Mesodermal cell (in vitro differentiated cells): ENCODE data around the gene POM121L2. TPM values are rescaled to one million over a fixed set of nuclear protein-coding genes. Genes with fewer than 3 reads are reported as not detected.

Experiments used
- H3K27ac ChIP-seq: 2 replicates; pipeline ENCODE4 v1.7.0; 2013; ENCODE audit warnings: mild to moderate bottlenecking, low read depth, low read length, moderate library complexity; ENCODE audit not compliant: severe bottlenecking
- H3K36me3 ChIP-seq: 2 replicates; pipeline ENCODE4 v1.7.1; 2013; ENCODE audit warnings: mild to moderate bottlenecking, low read length, moderate library complexity; ENCODE audit not compliant: control insufficient read depth, insufficient read depth
- H3K4me1 ChIP-seq: one replicate; pipeline ENCODE4 v1.7.1; 2013; ENCODE audit warnings: mild to moderate bottlenecking, low read length; ENCODE audit not compliant: insufficient read depth, control insufficient read depth, poor library complexity, severe bottlenecking
- H3K4me3 ChIP-seq: 2 replicates; pipeline ENCODE4 v1.7.0; 2013; ENCODE audit warnings: low read length, control low read depth, mild to moderate bottlenecking; ENCODE audit not compliant: insufficient read depth, poor library complexity, severe bottlenecking; ENCODE audit errors: extremely low read depth
- H3K9me3 ChIP-seq: 2 replicates; pipeline ENCODE4 v1.7.1; 2013; ENCODE audit warnings: mild to moderate bottlenecking, low read length, moderate library complexity; ENCODE audit not compliant: control insufficient read depth
- WGBS, 2 experiments: methylation state at CpG; one replicate each; pipeline ENCODE4 v1.1.5; 2013; ENCODE audit warnings: missing lambda C conversion rate in 2 of 2; ENCODE audit not compliant: insufficient coverage in 2 of 2; 5-methylcytosine and 5-hydroxymethylcytosine counted together
- polyA plus RNA-seq, 2 experiments: library from polyadenylated mRNA; stranded (reverse); fragments of 50-300 nt; gene quantifications; one replicate each; pipeline ENCODE4 v1.2.3, GENCODE V29; 2013

POM121L2 gene
- polyA plus RNA-seq (2013, experiment 1 of 2) = not detected
- not detected for polyA plus RNA-seq (2013, experiment 2 of 2)

GRCh38 chr6:27312146-27312949 is at the start of gene POM121L2:
TSS of gene POM121L2 (minus strand) at chr6:27312273. CDS start at chr6:27312170, 103 bp downstream.
- H3K27ac ChIP-seq = no peak within 1 kb of the TSS
- no peaks in the 10 kb centered on the region for H3K36me3 ChIP-seq
- peak within 1 kb of the TSS; percentile 53 for H3K4me3 ChIP-seq
- H3K4me1 ChIP-seq = no peaks in the 10 kb centered on the region
- WGBS, 2 experiments = 1 to 2% methylated on average over 57 to 63 of the region's 64 CpGs
- H3K9me3 ChIP-seq = peaks cover 12% of the 10 kb centered on the region

GRCh38 chr6:27359231-27359630 is 47.2 kb upstream of the POM121L2 start:
- no peak overlapping the region for H3K4me3 ChIP-seq
- 100% methylated on average over 1 of the region's 1 CpG; no CpG with 5 or more reads in 1 of the 2 experiments for WGBS, 2 experiments
- no peaks in the 10 kb centered on the region for H3K4me1 ChIP-seq
- no peaks in the 10 kb centered on the region for H3K36me3 ChIP-seq
- H3K27ac ChIP-seq = no peak overlapping the region
- peaks cover 28% of the 10 kb centered on the region for H3K9me3 ChIP-seq

GRCh38 chr6:27358786-27359185 is 46.7 kb upstream of the POM121L2 start:
- Histone ChIP-seq H3K4me3 (no peak overlapping the region), H3K9me3 (peaks cover 28% of the 10 kb centered on the region), H3K4me1 (no peaks in the 10 kb centered on the region), H3K27ac (no peak overlapping the region), H3K36me3 (no peaks in the 10 kb centered on the region)
- WGBS, 2 experiments = no CpG with 5 or more reads among the region's 2 CpGs

- Histone ChIP-seq H3K9me3 (peaks cover 9% of the 10 kb centered on the region), H3K4me1 (no peaks in the 10 kb centered on the region), H3K36me3 (no peaks in the 10 kb centered on the region), H3K4me3 (no peak overlapping the region), H3K27ac (no peak overlapping the region)
- 76% methylated on average over 3 of the region's 4 CpGs; no CpG with 5 or more reads in 1 of the 2 experiments for WGBS, 2 experiments
These were observed 40.8 kb upstream of the POM121L2 start for GRCh38 chr6:27352850-27353249.

GRCh38 chr6:27334141-27334540 is 22.1 kb upstream of the POM121L2 start:
- Histone ChIP-seq H3K4me3 (no peak overlapping the region), H3K4me1 (no peaks in the 10 kb centered on the region), H3K27ac (no peak overlapping the region), H3K36me3 (no peaks in the 10 kb centered on the region), H3K9me3 (no peaks in the 10 kb centered on the region)
- 89 to 95% methylated on average over 4 of the region's 10 CpGs for WGBS, 2 experiments

- 71 to 76% methylated on average over 3 of the region's 3 CpGs for WGBS, 2 experiments
- H3K27ac ChIP-seq = no peak overlapping the region
- peak overlapping the region; percentile 45 for H3K4me3 ChIP-seq
These were observed 21.6 kb upstream of the POM121L2 start for GRCh38 chr6:27333642-27334040.

GRCh38 chr6:27332692-27333641 is 20.9 kb upstream of the POM121L2 start:
- H3K27ac ChIP-seq = no peak overlapping the region
- H3K4me3 ChIP-seq = peak overlapping the region; percentile 45
- WGBS, 2 experiments = 5 to 8% methylated on average over 24 to 26 of the region's 32 CpGs

More at GRCh38 chr6:27333642-27334040, 21.6 kb upstream of the POM121L2 start:
- no peaks in the 10 kb centered on the region for H3K36me3 ChIP-seq
- H3K9me3 ChIP-seq = no peaks in the 10 kb centered on the region
- no peaks in the 10 kb centered on the region for H3K4me1 ChIP-seq

GRCh38 chr6:27327023-27327738 is 15.1 kb upstream of the POM121L2 start:
- WGBS, 2 experiments = no CpG with 5 or more reads among the region's 1 CpG

More at GRCh38 chr6:27332692-27333641, 20.9 kb upstream of the POM121L2 start:
- no peaks in the 10 kb centered on the region for H3K4me1 ChIP-seq
- no peaks in the 10 kb centered on the region for H3K36me3 ChIP-seq
- H3K9me3 ChIP-seq = no peaks in the 10 kb centered on the region

GRCh38 chr6:27321901-27322300 is 9.8 kb upstream of the POM121L2 start:
- no peaks in the 10 kb centered on the region for H3K36me3 ChIP-seq
- no peaks in the 10 kb centered on the region for H3K9me3 ChIP-seq
- H3K27ac ChIP-seq = no peak overlapping the region
- H3K4me3 ChIP-seq = no peak overlapping the region
- no CpG with 5 or more reads among the region's 4 CpGs for WGBS, 2 experiments
- no peaks in the 10 kb centered on the region for H3K4me1 ChIP-seq

More at GRCh38 chr6:27327023-27327738, 15.1 kb upstream of the POM121L2 start:
- H3K27ac ChIP-seq = no peak overlapping the region
- H3K36me3 ChIP-seq = no peaks in the 10 kb centered on the region
- no peaks in the 10 kb centered on the region for H3K4me1 ChIP-seq
- H3K4me3 ChIP-seq = no peak overlapping the region
- H3K9me3 ChIP-seq = no peaks in the 10 kb centered on the region

GRCh38 chr6:27321370-27321769 is 9.3 kb upstream of the POM121L2 start:
- Histone ChIP-seq H3K27ac (no peak overlapping the region), H3K36me3 (no peaks in the 10 kb centered on the region), H3K9me3 (no peaks in the 10 kb centered on the region), H3K4me1 (no peaks in the 10 kb centered on the region), H3K4me3 (no peak overlapping the region)
